Epidermal melanocyte (primary cell): ENCODE data around the gene STOML2.
"Not testable (repeated sequence)": the region's sequence is repeated elsewhere in the genome, so short reads cannot be mapped to it uniquely, and the experiment has no call there.

ENCODE experiments used
- DNase-seq: peaks from one replicate; pipeline ENCODE4 v3.0.0; 2011; ENCODE audit warnings: low spot score; ENCODE audit not compliant: insufficient read length

Gene STOML2, protein sequence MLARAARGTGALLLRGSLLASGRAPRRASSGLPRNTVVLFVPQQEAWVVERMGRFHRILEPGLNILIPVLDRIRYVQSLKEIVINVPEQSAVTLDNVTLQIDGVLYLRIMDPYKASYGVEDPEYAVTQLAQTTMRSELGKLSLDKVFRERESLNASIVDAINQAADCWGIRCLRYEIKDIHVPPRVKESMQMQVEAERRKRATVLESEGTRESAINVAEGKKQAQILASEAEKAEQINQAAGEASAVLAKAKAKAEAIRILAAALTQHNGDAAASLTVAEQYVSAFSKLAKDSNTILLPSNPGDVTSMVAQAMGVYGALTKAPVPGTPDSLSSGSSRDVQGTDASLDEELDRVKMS

DNA sequence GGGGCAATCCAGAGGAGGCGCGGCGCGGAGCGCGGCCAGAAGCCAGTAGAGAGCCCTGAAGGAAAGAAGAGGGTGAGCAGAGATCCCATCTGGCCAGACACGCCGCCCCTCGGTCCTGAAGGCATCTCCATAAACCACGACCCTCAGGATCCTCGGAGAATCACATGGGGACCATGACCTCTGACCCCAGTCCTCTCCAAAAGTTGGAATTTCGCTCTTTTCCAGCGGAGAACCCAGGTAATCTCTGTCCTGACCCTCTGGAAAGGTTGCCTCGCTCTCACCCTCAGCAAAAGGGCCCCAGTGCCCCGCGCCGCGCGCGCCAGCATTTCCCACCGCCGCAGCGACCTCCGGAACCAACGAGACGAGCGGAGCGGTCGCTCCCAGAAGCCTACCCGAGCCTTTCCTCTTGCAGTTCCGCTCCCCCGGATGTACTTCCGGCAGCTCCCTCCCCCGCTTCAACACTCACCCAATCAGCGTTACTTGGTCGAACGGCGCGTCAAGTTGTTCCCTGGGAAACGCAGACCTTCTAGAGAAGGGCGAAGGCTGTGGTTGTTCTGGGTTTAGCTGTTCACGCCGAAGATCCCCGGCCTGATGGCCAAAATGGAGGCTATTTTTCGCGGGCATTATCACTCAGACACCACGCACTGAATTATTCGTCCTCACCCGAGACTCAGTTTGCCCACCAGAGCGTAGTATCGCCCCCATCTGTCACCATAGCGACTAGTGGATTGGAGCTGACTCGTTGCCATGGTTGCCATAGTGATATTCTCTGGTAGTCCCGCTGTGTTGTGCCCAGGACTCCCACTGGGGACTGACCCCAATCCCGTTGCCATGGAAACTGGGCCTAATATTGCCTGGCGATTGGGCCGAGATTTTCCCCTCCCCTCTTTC lies at the start of gene STOML2:
Gene STOML2 (minus strand): TSS at position 363 of the 891 bp plus-strand sequence. CDS start 37 bp downstream, at position 326.
- DNase-seq: peak; percentile 99

DNA sequence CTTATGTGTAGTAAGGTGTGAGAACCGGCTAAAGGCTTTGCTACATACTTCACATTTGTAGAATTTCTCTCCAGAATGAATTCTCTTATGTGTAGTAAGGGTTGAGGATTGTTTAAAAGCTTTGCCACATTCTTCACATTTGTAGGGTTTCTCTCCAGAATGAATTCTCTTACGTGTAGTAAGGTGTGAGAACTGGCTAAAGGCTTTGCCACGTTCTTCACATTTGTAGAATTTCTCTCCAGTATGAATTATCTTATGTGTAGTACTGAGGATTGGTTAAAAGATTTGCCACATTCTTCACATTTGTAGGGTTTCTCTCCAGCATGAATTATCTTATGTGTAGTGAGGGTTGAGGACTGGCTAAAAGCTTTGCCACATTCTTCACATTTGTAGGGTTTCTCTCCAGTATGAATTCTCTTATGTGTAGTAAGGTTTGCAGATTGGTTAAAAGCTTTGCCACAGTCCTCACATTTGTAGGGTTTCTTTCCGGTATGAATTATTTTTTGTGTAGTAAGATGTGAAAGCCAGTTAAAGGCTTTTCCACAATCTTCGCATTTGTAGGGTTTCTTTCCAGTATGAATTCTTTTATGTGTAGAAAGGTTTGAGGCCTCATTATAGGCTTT lies 45.1 kb upstream of the STOML2 start:
- not testable (repeated sequence) for DNase-seq

DNA sequence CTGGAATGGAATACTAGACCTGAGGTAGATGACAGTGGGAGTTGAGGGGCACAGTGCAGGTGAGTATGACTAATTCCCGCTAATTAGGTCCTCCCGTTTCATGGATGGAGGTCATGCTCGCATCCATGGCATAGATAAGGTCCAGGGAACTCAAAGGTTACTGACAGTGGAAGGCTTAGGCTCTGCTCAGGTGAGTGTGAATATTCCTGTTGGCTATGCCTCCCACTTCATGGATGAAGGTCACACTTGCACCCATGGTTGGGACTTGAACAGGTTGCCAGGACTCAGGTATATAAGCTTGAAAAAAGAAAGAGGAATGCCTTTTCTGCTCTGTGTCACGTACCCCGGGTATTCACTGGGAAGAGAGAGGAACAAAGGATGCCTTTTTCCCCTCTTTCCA lies 39.1 kb upstream of the STOML2 start:
- no peak for DNase-seq

DNA sequence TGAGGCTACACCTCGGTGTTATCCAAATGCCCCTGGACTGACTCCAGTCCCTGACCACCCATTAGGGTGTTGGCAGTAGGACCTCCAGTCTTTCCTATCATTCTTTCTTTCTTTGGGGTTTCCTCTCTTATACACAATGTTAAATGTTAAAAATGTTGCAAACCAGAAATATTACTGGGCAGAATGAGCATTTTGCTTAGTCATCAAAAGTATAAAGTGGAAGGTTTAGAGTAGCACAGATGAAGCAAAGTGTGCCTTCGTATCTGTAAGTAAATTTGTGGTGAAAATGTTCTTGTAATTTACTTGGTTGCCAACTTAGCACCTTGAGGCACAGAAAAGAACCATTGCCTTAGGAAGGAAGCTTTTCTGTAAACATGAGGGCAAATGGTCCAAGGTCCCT lies 37.2 kb upstream of the STOML2 start:
- no peak for DNase-seq

DNA sequence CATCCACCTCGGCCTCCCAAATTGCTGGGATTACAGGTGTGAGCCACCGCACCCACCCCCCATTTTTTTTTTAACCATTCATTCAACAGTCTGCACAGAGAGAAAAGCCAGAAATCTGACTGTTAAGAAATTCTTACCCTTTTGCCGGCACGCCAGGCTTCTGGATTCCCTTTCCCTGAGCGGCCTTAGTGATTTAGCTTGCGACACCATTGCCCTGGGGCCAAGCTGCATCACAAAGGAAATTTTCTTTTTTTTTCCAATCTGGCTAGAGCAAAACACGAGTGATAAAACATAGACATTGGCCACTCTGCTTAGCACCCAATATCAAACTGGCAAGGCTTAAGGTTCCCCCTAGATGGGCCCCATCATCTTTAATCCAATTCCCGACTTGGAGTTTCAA lies 33.9 kb upstream of the STOML2 start:
- DNase-seq: no peak

DNA sequence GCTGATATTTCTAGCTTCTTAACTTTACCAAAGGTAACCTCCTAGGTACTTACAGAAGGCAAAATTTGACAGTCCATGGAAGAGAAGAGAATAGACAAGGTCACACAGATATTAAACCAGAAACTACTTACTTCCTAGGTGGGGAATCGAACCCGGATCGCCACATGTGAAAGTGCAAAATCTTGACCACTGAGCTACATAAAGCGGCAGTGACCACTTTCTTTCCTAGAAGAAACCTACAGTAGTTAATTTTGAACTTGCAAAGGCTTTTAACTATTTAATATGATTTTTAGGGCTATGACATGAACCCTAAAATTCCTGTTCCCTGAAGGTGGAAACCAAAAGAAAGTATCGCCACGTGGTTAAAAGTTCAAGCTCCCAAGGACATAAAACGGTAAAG lies 33.1 kb upstream of the STOML2 start:
- no peak for DNase-seq

DNA sequence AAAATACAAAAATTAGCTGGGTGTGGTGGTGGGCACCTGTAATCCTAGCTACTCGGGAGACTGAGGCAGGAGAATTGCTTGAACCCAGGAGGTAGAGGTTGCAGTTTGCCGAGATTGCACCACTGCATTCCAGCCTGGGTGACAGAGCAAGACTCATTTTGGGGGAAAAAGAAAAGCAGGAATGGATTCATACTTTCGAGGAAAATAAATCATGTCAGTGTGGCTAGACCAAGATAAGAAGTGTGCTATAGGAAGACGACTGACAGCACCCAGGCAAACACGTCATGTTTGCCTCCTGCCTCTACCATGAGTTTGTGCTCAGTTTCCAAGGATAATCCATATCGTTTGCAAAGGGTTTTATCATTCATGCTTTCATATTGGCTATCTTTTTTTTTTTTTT lies 32.0 kb upstream of the STOML2 start:
- DNase-seq: no peak

DNA sequence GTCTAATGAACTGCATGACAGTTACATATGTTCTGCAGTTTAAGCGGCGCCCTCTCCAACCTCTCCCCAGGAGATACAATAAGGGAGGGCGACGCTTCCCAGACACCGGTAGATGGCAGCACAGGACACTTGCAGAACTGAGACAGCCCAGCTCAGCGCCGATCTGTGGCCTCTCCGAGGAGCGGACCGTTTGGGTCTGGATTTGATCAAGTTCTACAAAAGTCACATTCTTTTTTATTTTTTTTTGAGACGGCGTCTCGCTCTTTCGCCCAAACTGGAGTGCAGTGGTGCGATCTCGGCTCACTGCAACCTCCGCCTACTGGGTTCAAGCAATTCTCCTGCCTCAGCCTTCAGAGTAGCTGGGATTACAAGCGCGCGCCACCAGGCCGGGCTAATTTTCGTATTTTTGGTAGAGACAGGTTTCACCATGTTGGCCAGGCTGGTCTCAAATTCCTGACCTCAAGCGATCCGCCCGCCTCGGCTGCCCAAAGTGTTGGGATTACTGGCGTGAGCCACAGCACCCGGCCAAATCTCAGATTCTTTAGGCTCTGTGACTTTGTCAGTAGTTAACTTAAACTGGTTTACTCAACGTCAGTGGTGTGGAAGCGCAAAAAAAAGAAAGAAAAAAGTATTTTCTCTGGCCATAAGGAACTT lies 14.1 kb upstream of the STOML2 start:
- DNase-seq: peak; percentile 79

DNA sequence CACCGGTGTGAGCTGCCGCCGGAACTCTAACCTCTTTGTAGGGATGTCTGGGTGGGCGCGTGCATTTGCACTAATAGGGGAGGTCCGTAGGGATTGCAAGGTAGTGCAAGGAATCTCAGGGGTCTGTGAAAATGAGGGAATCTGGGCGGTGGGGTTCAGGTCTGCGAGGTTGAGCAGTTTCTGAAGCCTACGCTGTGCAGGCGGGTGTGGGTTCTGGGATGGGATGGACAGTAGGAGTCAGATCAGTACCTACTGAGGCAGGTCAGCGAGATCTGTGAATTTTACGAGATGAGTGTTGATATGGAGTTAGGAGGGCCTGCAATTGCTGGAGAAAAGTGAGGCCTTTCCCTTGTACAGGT lies 13.6 kb upstream of the STOML2 start:
- no peak for DNase-seq

DNA sequence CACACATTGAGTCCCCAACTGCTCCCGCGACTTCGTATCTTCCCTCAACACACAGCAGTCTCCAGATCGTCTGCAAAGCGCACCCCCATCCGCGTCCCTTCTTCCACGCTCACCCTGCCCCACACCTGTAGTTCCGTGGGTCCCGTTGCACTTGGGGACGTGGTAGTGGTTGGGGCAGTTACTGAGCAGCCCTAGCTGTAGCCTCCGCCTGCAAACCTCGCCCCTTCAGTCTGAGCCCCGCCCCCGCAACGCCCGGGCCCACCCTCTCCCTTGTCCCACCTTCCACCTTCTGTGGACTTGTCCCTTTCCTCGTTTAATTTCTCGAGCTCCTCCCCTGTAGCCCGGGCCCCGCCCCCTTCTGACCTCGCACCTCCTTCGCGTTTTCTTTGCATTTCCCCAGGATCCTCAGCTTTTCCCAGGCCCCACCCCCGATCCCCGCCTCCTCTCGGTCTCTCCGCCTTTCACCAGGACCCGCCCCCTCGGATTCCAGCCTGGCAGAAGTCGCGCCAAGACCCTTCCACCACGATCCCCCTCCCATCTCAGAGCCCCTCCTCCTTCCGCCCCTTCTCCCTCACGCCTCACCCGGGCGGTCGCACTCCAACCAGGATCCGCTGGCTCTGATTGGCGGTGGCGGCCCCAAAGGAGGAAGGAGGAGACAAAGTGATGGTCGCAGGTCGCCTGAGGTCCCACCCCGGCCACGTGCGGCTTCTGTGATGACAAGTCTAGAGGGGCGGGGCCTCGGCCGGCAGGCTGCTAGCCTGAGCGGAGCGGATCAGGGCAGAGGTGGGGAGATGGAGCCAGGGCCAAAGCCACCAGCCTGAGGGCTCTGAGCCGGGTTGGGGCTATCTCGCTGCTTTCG lies 13.0 kb upstream of the STOML2 start, which contains the start of gene ATOSB:
Gene ATOSB (minus strand): TSS at position 183 of the 859 bp plus-strand sequence. CDS start 7,588 bp downstream, outside the sequence.
- DNase-seq: peak; percentile 81

DNA sequence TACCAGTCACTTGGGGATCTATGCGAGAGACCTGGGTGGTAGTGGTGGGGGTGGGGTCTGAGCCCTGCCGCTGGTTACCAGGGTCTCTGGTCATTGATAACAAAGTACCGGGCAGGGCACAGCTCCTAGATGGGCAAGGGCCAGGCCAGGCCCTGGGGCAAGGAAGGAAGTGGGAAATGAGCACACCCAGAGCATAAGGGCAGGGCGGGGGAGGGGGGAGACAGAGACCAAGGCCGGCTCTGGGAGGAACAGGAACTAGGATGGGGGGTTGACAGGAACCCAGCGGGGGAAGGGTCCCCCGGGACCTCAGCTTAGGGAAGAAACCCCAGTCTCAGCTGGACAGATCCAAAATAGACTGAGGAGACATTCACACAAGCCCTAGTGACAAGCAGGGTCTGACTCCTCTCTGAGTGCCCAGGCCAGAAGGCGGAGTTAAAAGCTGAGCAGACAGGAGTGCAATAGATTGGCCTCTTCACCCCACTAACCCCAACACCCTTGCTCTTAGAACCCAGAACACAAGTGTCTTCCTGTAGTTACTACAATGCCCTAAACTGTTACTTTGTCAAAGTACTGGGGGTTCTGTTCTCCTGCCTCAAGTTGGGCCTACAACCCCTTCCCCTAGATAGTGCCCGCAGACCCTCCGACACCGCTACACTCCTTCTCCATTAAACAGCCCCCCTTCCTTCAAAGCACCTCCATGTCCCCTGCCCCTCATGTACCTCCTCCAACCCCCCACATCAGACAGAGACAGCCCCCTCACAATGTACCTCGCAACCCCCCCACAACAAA lies 12.1 kb upstream of the STOML2 start:
- DNase-seq: no peak

DNA sequence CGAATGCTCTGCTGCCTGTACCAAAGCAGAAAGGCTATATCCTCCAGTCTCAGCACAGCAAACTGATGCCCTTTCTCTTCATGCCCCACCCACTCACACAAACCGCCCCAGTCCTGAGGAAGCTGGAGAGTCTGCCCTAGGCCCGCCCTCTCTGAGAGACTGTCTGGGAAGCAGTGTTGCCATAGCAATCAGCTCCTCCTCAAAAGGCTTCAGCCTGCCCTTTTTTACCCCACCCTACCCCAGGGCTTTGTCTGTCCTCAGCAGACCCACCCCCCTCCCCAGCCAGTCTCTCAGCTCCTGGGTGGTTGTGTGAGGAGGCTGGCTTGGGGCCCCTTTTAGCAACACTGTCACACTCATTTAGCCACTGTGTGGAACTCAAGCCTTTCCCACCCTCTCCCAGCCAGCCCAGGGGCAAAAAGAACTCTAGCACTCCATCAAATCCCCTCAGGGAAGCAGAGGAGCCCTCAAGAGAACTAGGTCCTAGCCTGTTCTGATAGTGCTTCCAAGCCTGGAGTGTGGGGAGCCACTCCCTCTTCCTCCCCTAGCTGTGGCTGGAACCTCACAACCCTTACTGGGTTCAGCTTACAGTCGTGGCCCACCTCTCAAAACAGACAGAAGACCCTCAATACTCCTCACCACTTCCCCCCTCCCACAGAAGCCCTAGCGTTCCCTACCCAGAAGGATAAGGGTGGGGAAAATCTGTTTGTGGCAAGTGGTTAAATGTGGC lies 11.3 kb upstream of the STOML2 start:
- peak; percentile 85 for DNase-seq

DNA sequence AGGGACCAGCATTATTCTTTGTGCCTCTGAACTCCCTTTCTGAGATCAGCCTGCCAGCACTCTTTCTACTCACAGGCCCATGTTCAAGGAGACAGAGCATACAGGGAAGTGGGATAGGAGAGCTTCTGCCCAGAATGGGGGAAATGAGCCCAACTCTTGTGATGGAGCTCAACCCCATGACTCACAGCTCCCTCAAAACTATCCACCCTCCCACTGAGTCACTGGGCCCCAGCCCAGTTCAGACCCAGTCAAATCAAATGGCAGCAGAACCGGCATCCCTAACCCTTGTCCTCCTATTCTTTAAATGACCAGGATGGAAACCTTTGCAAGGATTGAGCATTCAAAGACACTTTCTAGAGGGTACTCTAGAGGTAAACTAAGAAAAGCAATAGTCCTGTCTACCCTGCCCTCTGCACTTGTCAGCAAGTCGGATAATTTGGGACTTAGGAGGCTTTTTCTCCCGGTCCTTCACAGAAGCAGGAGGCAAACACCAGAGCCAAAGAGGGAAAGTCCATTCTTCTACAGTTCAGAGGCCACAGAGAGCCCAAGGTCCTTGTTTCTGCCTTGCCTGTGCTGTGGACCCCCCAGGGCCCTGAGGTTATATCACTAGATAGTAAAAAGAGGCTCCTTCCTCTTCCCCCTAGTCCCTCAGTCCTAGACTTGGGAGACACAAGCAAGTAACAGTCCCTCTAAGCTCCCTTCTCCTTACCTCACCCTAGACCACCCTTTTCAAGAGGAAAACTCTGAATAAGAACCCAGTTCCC lies 9.5 kb upstream of the STOML2 start:
- no peak for DNase-seq

DNA sequence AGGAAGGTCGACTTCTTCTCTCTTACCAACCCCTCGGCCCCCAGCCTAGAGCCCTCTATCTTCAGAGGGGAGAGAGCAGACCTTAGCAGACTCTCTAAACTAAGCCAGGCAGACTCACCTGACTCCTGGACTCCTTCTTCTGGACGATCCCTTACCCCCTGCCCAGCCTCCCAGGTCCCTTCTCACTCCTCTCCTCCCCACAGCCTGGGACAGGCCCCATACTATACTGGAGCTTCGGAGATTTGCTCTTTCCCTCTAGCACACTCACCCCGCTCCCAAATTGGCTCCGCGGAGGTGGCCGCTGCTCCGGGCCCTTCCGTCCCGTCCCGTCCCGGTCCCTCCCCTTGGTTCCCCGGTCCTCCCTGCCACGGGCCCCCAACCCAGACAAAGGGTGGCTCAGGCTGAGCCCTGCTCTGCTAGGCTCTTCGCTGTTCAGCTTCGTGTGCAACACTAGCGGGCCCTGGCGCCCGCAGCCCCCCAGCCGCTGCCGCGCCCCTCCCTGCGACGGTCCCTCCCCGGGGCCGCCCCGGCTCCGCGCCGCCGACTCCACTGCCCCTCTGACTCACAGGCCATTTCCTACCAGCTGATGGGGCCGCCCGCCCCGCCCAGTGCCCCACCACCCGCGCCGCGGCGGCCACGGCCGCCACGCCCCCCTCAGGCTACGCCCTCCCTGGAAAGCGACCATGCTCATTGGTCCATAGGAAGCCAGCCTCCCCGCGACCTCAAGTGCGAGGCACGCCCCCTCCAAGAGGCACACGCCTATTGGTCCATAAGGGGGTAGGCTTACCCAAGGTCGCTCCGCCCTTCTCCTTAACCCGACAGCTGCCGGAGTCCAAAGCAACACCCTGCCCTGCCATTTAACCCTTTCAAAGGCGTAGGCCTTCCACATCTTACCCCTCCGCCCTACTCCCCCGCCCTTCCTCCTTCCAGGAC lies 8.3 kb upstream of the STOML2 start:
- DNase-seq: peak; percentile 96

DNA sequence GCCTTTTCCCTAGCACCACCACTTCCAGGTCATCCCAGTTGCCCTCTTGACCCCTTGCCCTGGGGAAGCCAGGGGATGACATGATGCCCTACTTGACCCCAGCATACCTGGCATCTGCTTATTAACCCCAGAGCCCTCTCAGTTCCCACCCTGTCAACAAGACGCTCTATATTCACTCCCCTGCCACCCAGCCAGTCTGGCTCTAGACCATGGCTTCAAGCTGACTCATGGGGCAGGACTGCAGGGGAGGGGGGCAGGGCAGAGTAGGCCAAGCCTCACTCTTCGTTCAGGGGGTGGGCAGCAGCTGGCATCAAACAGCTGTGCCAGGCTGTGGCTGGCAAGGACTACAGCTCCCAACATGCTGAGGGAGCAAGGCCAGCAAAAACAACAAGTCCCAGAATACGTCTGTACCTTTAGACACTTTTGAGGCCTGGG lies 7.4 kb upstream of the STOML2 start:
- no peak for DNase-seq

DNA sequence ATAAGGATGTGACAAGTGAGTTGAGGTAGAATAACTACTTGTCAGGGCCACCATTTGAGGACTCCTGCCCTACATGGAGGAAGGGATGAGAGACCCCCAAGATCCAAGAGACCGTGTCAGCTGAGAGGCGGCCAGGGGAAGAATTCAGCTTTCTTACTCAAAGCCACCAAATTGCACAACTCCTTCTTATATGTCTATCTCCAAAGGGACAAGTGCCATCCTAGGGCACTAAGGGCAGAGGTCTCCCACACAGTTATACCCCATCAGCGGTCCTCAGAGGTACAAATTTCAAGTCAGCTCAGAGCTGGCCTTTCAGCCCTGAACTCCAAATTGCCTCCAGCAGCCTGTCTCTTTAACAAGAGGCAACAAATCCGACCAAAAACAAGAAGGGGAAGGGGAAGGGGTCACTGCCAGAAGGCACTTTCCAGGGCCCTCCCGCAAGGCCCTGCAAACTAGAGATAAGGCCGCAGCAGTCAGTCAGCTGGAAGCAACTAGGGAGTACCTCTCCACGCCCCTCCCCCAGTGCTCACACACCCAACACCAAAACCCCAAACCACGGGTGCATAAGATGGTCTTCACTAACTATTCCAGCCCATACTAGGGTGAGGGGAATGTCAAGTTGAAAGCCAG lies 6.1 kb upstream of the STOML2 start:
- no peak for DNase-seq

DNA sequence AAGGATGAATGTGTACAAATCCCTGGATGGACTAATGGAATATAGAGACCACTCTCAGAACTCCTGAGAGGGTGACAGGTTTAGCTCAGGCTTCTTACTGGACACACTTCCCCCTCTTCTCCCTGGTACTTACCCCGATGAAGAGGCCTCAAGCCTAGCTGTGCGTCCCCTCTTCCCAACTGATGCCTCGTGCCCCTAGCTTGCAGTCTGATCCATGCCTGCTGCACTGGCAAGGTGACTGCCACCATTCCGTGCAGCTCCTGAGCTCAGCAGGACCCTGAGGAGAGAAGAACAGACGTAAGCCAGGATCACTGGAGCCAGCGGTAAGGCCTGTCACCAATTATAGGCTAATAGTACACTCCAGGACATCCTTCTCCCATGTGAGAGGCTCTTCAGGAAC lies 5.5 kb upstream of the STOML2 start:
- DNase-seq: no peak
